Adrenal gland (tissue), 19 donors: ENCODE data around the gene MKX. TPM values are rescaled to one million over a fixed set of nuclear protein-coding genes. Genes with fewer than 3 reads are reported as not detected.

Experiments
- DNase-seq, 7 donors: peaks; one replicate each; pipeline ENCODE4 v3.0.0-alpha.2; 2019 to 2020
- H3K27ac ChIP-seq, 5 donors: fragments of 200-600 bp; sonication (generic) in 4 of 5; 1 replicate in 3 of 5; 2 replicates in 2 of 5; pipeline versions ENCODE4 v1.5.1 to v1.8.0; 2016 to 2020; ENCODE audit warnings: mild to moderate bottlenecking in 1 of 5
- H3K27me3 ChIP-seq: fragments of 200-600 bp; 2 replicates; pipeline ENCODE4 v1.8.0; 2021
- H3K36me3 ChIP-seq, 2 donors: fragments of 200-600 bp; replicated peaks in 1 of 2; 1 replicate in 1 of 2; 2 replicates in 1 of 2; pipeline versions ENCODE4 v1.5.1 to v1.8.0; 2018 to 2022
- H3K4me1 ChIP-seq, 2 donors: fragments of 200-600 bp; replicated peaks in 1 of 2; 1 replicate in 1 of 2; 2 replicates in 1 of 2; pipeline versions ENCODE4 v1.5.1 to v1.8.0; 2018 to 2021
- H3K4me3 ChIP-seq, 4 donors: fragments of 200-600 bp; sonication (generic) in 3 of 4; one replicate each; pipeline ENCODE4 v1.5.1; 2016 to 2018
- H3K9me3 ChIP-seq, 3 donors: fragments of 200-600 bp; sonication (generic) in 1 of 3; replicated peaks in 1 of 3; 1 replicate in 2 of 3; 2 replicates in 1 of 3; pipeline versions ENCODE4 v1.5.1 to v1.8.0; 2016 to 2021
- POLR2A ChIP-seq, 2 donors: fragments of 450-650 bp; IDR thresholded peaks; one replicate each; pipeline ENCODE4 v1.6.1; 2017; ENCODE audit warnings: antibody characterized with exemption in 2 of 2, mild to moderate bottlenecking in 2 of 2, moderate library complexity in 1 of 2
- WGBS, 4 donors: extraction: QIAGEN DNeasy Blood & Tissue Kit in 2 of 4; methylation state at CpG; one replicate each; pipeline versions ENCODE4 v1.1.5 to v1.1.7; 2013 to 2017; 5-methylcytosine and 5-hydroxymethylcytosine counted together
- intact Hi-C, 2 donors: fragments of 100-400 bp; cut with DNase I; formaldehyde crosslinking; loops; one replicate each; pipeline versions ENCODE4 v1.14.1 to v1.15.0; 2022 to 2023
- long read RNA-seq, 10 donors: library from polyadenylated mRNA in 3 of 10; unstranded in 2 of 10; stranded (forward) in 1 of 10; transcript quantifications; one replicate each; pipeline ENCODE4 v2.0.0 and lab custom pipeline, GENCODE V29; 2021 to 2026
- polyA plus RNA-seq, 3 donors: library from polyadenylated mRNA; stranded (reverse); fragments of 200-250 nt in 2 of 3; fragments of 350-450 nt in 1 of 3; fragmentation: Illumina TruSeq in 1 of 3; extraction: RNeasy Lipid Tissue Mini Kit (QIAGEN cat#74804) in 1 of 3; gene quantifications; one replicate each; pipeline ENCODE4 v1.2.3, GENCODE V29; 2013 to 2014
- total RNA-seq, 9 donors: library from RNA; depleted of rRNA in 4 of 9; stranded (reverse); fragments of >200 nt in 4 of 9; fragments of 120-200 nt in 1 of 9; fragmentation: NEBNext Ultra II Directional in 1 of 9; extraction: Animal tissue kit (Norgen Biotek cat#: 25700) in 1 of 9; gene quantifications; one replicate each; pipeline versions ENCODE4 v1.1.0 to v1.2.4, GENCODE V29; 2013 to 2023
- TF ChIP-seq, protein P1 (sequence below), 6 experiments: fragments of 450-650 bp in 4 of 6; fragments of 200-600 bp in 2 of 6; sonication (generic) in 1 of 6; IDR thresholded peaks; 1 replicate in 5 of 6; 2 replicates in 1 of 6; pipeline versions ENCODE4 v1.5.1 to v1.8.0; 2016 to 2021; ENCODE audit warnings: antibody characterized with exemption in 6 of 6, mild to moderate bottlenecking in 2 of 6, moderate library complexity in 1 of 6
- donor health status: healthy with polysubstance abuse.
- donor health status: Bipolar disorder and iron deficiency.
- donor health status: DM: yes; HTN: yes; CAD: no.
- donor health status: DM: no; HTN: no; CAD: no.
- donor health status: DM: no; HTN: no; CAD: no.
- donor health status: DM: yes; HTN: yes; CAD: no.

Gene MKX, protein sequence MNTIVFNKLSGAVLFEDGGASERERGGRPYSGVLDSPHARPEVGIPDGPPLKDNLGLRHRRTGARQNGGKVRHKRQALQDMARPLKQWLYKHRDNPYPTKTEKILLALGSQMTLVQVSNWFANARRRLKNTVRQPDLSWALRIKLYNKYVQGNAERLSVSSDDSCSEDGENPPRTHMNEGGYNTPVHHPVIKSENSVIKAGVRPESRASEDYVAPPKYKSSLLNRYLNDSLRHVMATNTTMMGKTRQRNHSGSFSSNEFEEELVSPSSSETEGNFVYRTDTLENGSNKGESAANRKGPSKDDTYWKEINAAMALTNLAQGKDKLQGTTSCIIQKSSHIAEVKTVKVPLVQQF
- 1 to 10 TPM in 7 of 9 donors, under 1 TPM in 2; 0.06 to 5.4 (median 1.8) TPM for total RNA-seq
- under 1 TPM; 0.49 to 0.72 (median 0.64) TPM for polyA plus RNA-seq
- long read RNA-seq, donor 1 = 0 reads
- long read RNA-seq, donor 2 = 0 reads
- long read RNA-seq, donor 3 = 0 reads
- long read RNA-seq, donor 4, partial matches to known transcripts = 1 of 1 reads
- long read RNA-seq, donor 4, other reads (novel, unspliced or antisense) = 0 of 1 reads
- long read RNA-seq, donor 5, partial matches to known transcripts = 2 of 4 reads
- long read RNA-seq, donor 5, other reads (novel, unspliced or antisense) = 1 of 4 reads
- long read RNA-seq, donor 6, partial matches to known transcripts = 1 of 2 reads
- long read RNA-seq, donor 6, other reads (novel, unspliced or antisense) = 1 of 2 reads
- long read RNA-seq, donor 7 = 0 reads
- long read RNA-seq, donor 8 = 0 reads
- long read RNA-seq, donor 9 = 0 reads
- long read RNA-seq, donor 10 = 0 reads

DNA sequence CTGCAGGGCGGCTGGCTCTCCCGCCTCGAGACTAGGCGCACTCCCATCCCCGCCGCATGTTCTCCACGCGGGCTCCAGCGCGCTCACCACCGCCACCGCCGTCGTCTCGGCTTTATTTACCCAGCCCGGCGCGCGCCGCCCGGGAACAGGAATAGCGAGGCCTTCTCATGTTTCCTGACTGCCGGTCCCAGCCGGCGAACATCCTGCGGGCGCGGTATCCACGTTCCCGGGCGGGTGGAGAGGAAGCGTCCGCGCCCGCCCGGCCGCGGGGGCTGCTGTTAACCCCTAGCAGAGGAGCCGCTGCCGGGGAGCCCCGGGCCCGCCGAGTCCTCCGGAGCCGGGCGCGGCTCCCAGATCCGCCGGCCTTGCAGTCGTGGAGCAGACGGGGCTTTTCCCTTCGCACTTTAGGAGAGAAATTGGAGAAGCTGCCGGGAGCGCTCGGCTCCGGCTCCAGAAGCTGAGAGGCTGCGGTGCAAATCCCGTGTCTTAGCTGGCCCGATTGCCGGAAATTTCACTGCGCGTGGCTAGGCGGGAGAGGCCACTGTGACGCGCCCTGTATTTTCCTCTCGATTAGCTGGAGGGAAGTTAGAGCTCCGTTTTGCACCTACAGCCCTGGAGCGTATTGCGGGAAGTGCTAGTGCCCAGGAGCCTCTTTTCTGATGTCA lies at the start of gene MKX:
MKX (minus strand) TSS at position 88 of the 665 bp plus-strand sequence. CDS start 2,404 bp downstream, outside the sequence.
- peaks cover 81% of the 10 kb centered on the region for H3K27me3 ChIP-seq
- no peak for TF ChIP-seq POLR2A (IDR thresholded peaks at IDR 0.05)
- TF ChIP-seq, protein P1, sequence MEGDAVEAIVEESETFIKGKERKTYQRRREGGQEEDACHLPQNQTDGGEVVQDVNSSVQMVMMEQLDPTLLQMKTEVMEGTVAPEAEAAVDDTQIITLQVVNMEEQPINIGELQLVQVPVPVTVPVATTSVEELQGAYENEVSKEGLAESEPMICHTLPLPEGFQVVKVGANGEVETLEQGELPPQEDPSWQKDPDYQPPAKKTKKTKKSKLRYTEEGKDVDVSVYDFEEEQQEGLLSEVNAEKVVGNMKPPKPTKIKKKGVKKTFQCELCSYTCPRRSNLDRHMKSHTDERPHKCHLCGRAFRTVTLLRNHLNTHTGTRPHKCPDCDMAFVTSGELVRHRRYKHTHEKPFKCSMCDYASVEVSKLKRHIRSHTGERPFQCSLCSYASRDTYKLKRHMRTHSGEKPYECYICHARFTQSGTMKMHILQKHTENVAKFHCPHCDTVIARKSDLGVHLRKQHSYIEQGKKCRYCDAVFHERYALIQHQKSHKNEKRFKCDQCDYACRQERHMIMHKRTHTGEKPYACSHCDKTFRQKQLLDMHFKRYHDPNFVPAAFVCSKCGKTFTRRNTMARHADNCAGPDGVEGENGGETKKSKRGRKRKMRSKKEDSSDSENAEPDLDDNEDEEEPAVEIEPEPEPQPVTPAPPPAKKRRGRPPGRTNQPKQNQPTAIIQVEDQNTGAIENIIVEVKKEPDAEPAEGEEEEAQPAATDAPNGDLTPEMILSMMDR (IDR thresholded peaks at IDR 0.05) = peak in 1 of 6 experiments; percentile 20
- H3K9me3 ChIP-seq = no peaks in the 10 kb centered on the region
- H3K36me3 ChIP-seq = no peaks in the 10 kb centered on the region
- peak in 5 of 7 donors; percentile 23 to 36 (median 35) for DNase-seq
- peak within 1 kb of the TSS in 1 of 4 donors; percentile 72 for H3K4me3 ChIP-seq
- 0 to 4% (median 1%) methylated on average over 10 to 69 of the region's 69 CpGs for WGBS, 4 donors
- peaks cover 16 to 47% of the 10 kb centered on the region in 2 donors for H3K4me1 ChIP-seq
- intact Hi-C loops = no loop called here
- no peak within 1 kb of the TSS for H3K27ac ChIP-seq

DNA sequence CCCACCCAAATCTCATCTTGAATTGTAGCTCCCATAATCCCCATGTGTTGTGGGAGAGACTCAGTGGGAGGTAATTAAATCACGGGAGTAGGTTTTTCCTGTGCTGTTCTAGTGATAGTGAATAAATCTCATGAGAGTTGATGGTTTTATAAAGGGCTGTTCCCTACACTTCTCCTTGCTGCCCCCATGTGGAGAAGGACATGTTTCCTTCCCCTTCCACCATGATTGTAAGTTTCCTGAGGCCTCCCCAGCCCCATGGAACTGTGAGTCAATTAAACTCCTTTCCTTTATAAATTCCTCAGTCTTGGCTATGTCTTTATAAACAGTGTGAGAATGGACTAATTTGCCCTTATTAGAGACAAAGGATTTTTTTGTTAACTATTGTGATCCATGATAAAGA lies 48.5 kb upstream of the MKX start:
- TF ChIP-seq, protein P1 (IDR thresholded peaks at IDR 0.05) = peak in 4 of 6 experiments; percentile 11 to 35 (median 24)
- no peak for TF ChIP-seq POLR2A (IDR thresholded peaks at IDR 0.05)
- H3K4me3 ChIP-seq = no peak overlapping the region
- intact Hi-C loops = no loop called here
- H3K27me3 ChIP-seq = no peaks in the 10 kb centered on the region
- peak in 1 of 7 donors; percentile 39 for DNase-seq
- H3K27ac ChIP-seq = no peak overlapping the region
- no peaks in the 10 kb centered on the region for H3K9me3 ChIP-seq
- WGBS, 4 donors = 33 to 48% (median 39%) methylated on average over 1 of the region's 1 CpG
- no peaks in the 10 kb centered on the region for H3K4me1 ChIP-seq
- no peaks in the 10 kb centered on the region for H3K36me3 ChIP-seq

DNA sequence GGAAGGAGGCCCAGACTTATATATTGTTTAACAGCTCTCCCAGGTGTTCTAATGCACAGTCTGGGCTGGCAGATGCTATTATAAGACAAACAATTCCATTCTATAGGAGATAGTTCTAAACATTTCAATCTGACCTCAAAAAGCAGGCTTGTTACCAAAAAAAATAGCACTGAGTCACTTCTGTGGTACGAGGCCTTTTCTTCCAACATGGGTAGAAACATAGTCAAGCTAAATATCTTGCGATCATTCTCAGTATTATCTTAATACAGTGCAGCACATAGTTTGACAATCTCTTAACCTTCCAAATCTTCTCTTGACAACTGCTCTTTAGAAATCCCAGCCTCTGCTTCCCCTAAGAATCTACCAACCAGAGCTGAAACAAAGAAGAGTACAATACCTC lies 46.6 kb upstream of the MKX start:
- Histone ChIP-seq H3K4me1 (no peaks in the 10 kb centered on the region), H3K9me3 (no peaks in the 10 kb centered on the region), H3K27me3 (no peaks in the 10 kb centered on the region), H3K36me3 (no peaks in the 10 kb centered on the region), H3K27ac (no peak overlapping the region), H3K4me3 (no peak overlapping the region)
- TF ChIP-seq, protein P1 (IDR thresholded peaks at IDR 0.05) = no peak
- no peak for TF ChIP-seq POLR2A (IDR thresholded peaks at IDR 0.05)
- DNase-seq = no peak
- 74 to 83% (median 82%) methylated on average over 2 of the region's 2 CpGs for WGBS, 4 donors
- intact Hi-C loops = no loop called here

- no peak for DNase-seq
- H3K27ac ChIP-seq = no peak overlapping the region
- WGBS, 4 donors = 36 to 74% (median 62%) methylated on average over 2 of the region's 2 CpGs
- no peak overlapping the region for H3K4me3 ChIP-seq
- intact Hi-C loops = no loop called here
- no peaks in the 10 kb centered on the region for H3K36me3 ChIP-seq
- no peaks in the 10 kb centered on the region for H3K4me1 ChIP-seq
- no peaks in the 10 kb centered on the region for H3K9me3 ChIP-seq
- H3K27me3 ChIP-seq = no peaks in the 10 kb centered on the region
- TF ChIP-seq POLR2A (IDR thresholded peaks at IDR 0.05) = no peak
- TF ChIP-seq, protein P1 (IDR thresholded peaks at IDR 0.05) = no peak
These were observed 38.7 kb upstream of the MKX start for GRCh38 chr10:27784272-27784671.
